B cell (primary cell): ENCODE data around the gene PCDH9. TPM values are rescaled to one million over a fixed set of nuclear protein-coding genes. Genes with fewer than 3 reads are reported as not detected.

Source experiments
- ATAC-seq: fragments of 200-7000 bp; cut with Tn5 transposase; one replicate; pipeline ENCODE4 v1.10.0; 2021; ENCODE audit warnings: low read depth, mild to moderate bottlenecking, moderate number of reproducible peaks, moderate library complexity
- CTCF ChIA-PET: fragments of 350-600 bp; sonication (Branson Sonifier 250); formaldehyde crosslinking; loops from one replicate; lab custom pipeline; 2021; ENCODE audit warnings: antibody characterized with exemption, inconsistent platforms; lab: Charles Lee
- POLR2A ChIA-PET: fragments of 350-600 bp; sonication (Branson Sonifier 250); formaldehyde crosslinking; loops from one replicate; lab custom pipeline; 2021; ENCODE audit warnings: antibody characterized with exemption; lab: Charles Lee
- DNase-seq: peaks from one replicate; pipeline ENCODE4 v3.0.0; 2013
- H2AFZ ChIP-seq: 2 replicates; pipeline ENCODE4 v1.6.1; 2012; ENCODE audit warnings: mild to moderate bottlenecking, low read depth, low read length; ENCODE audit not compliant: insufficient read depth, poor library complexity, severe bottlenecking
- H3K27ac ChIP-seq, 2 donors: 1 replicate in 1 of 2; 2 replicates in 1 of 2; pipeline ENCODE4 v1.5.1; 2012 to 2013; ENCODE audit warnings: low read length in 2 of 2, mild to moderate bottlenecking in 2 of 2, moderate library complexity in 1 of 2
- H3K27me3 ChIP-seq, 4 experiments: fragments of 200-600 bp in 1 of 4; sonication (generic) in 1 of 4; replicated peaks in 1 of 4; 1 replicate in 2 of 4; 2 replicates in 2 of 4; pipeline versions ENCODE4 v1.6.1 to v1.7.0; 2013 to 2016; ENCODE audit warnings: low read length in 3 of 4, mild to moderate bottlenecking in 2 of 4, mixed read lengths in 1 of 4, moderate library complexity in 1 of 4; ENCODE audit not compliant: insufficient read depth in 4 of 4, control insufficient read depth in 3 of 4; ENCODE audit errors: control extremely low read depth in 1 of 4
- H3K36me3 ChIP-seq, 2 experiments: replicated peaks in 1 of 2; 1 replicate in 1 of 2; 2 replicates in 1 of 2; pipeline versions ENCODE4 v1.6.1 to v1.7.1; 2013; ENCODE audit warnings: low read length in 1 of 2; ENCODE audit not compliant: insufficient read depth in 2 of 2, control insufficient read depth in 1 of 2; ENCODE audit errors: control extremely low read depth in 1 of 2, extremely low read depth in 1 of 2
- H3K4me1 ChIP-seq, 2 donors: fragments of 200-600 bp in 1 of 2; sonication (generic) in 1 of 2; 1 replicate in 1 of 2; 2 replicates in 1 of 2; pipeline versions ENCODE4 v1.5.1 to v1.6.1; 2013 to 2017; ENCODE audit warnings: low read length in 2 of 2; ENCODE audit not compliant: control insufficient read depth in 2 of 2, insufficient read depth in 2 of 2
- H3K4me2 ChIP-seq: replicated peaks from 2 replicates; pipeline ENCODE3; 2012; ENCODE audit warnings: mild to moderate bottlenecking, low read depth, low read length; ENCODE audit not compliant: poor library complexity, severe bottlenecking
- H3K4me3 ChIP-seq, 5 experiments: fragments of 200-600 bp in 1 of 5; sonication (generic) in 1 of 5; 1 replicate in 3 of 5; 2 replicates in 2 of 5; pipeline versions ENCODE4 v1.5.1 to v1.7.0; 2011 to 2016; ENCODE audit warnings: low read length in 4 of 5, mild to moderate bottlenecking in 4 of 5, low read depth in 2 of 5, control low read depth in 1 of 5, moderate library complexity in 1 of 5; ENCODE audit not compliant: insufficient read depth in 1 of 5; ENCODE audit errors: control extremely low read depth in 1 of 5, extremely low read depth in 1 of 5
- H3K79me2 ChIP-seq: fragments of 200-600 bp; sonication (generic); one replicate; pipeline ENCODE4 v1.6.0; 2016; ENCODE audit warnings: low read length; ENCODE audit not compliant: control insufficient read depth, insufficient read depth
- H3K9ac ChIP-seq: fragments of 200-600 bp; sonication (generic); 2 replicates; pipeline ENCODE4 v1.6.1; 2017; ENCODE audit warnings: mild to moderate bottlenecking, low read length, moderate library complexity
- H3K9me3 ChIP-seq, 3 donors: one replicate each; pipeline versions ENCODE4 v1.6.1 to v1.7.1; 2013; ENCODE audit warnings: low read length in 2 of 3; ENCODE audit not compliant: control insufficient read depth in 2 of 3, insufficient read depth in 1 of 3; ENCODE audit errors: control extremely low read depth in 1 of 3
- H4K20me1 ChIP-seq: 2 replicates; pipeline ENCODE4 v1.6.0; 2012; ENCODE audit warnings: mild to moderate bottlenecking, low read length; ENCODE audit not compliant: insufficient read depth, control insufficient read depth, poor library complexity, severe bottlenecking
- H3K27ac Mint-ChIP-seq: one replicate; pipeline ENCODE4 v1.8.0; 2021; ENCODE audit warnings: mixed read lengths
- H3K27me3 Mint-ChIP-seq: one replicate; pipeline ENCODE4 v1.8.0; 2021; ENCODE audit warnings: mixed read lengths
- H3K4me1 Mint-ChIP-seq: one replicate; pipeline ENCODE4 v1.8.0; 2021; ENCODE audit warnings: mixed read lengths
- H3K4me3 Mint-ChIP-seq: one replicate; pipeline ENCODE4 v1.8.0; 2021; ENCODE audit warnings: mixed read lengths
- H3K9me3 Mint-ChIP-seq: one replicate; pipeline ENCODE4 v1.8.0; 2022; ENCODE audit warnings: mixed read lengths; ENCODE audit not compliant: insufficient read depth
- EZH2 ChIP-seq: IDR thresholded peaks from 2 replicates; pipeline ENCODE4 v1.6.1; 2012; ENCODE audit warnings: borderline replicate concordance, low read depth, mild to moderate bottlenecking, moderate library complexity, low read length; ENCODE audit not compliant: insufficient read depth, poor library complexity, severe bottlenecking
- WGBS: methylation state at CpG from one replicate; pipeline ENCODE4 v1.1.5; 2013; ENCODE audit warnings: missing lambda C conversion rate; ENCODE audit not compliant: insufficient coverage; 5-methylcytosine and 5-hydroxymethylcytosine counted together
- intact Hi-C: fragments of 100-400 bp; cut with micrococcal nuclease; formaldehyde crosslinking; loops from one replicate; pipeline ENCODE4 v1.10.0; 2022
- polyA plus RNA-seq: library from polyadenylated mRNA; depleted of rRNA; stranded (reverse); fragments of >200 nt; gene quantifications from 2 replicates; pipeline ENCODE4 v1.2.3, GENCODE V29; 2012
- total RNA-seq, 2 donors: library from RNA; stranded (reverse); fragments of 120-200 nt in 1 of 2; gene quantifications; 1 replicate in 1 of 2; 2 replicates in 1 of 2; pipeline versions ENCODE4 v1.2.3 to v1.2.4, GENCODE V29; 2013 to 2022
- TF ChIP-seq, protein P1 (sequence below): fragments of 200-600 bp; IDR thresholded peaks from one replicate; pipeline ENCODE4 v1.8.0; 2022; ENCODE audit warnings: antibody characterized with exemption, mild to moderate bottlenecking

PCDH9 gene
- total and polyA plus RNA-seq, 2 donors (not counting 1 experiment from before 2014, with no cell fraction given) = 13.1 to 21.8 TPM

DNA sequence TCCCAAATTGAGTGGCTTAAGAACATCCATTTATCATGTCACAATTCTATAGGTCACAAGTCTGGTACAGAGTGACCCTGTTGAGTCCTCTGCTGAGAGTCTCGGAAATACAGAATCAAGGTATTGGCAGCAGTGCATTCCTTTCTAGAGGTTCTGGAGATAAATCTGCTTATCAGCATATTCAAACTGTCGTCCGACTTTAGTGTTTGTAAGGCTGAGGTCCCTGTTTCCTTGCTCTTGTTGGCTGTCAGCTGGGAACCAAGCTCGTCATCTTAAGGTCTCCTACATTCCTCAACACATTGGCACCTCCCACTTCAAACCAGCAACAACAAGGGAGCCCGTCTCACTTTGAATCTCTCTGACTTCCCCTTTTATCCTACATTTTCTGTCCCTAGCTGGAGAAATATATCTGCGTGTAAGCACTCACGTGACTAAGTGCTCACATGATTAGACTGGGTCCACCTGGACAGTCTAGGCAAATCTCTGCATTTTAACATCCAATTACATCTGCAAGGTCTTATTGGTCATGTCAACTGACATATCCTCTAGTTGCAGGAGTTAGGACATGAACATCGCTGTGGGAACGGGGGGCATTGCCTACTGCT, 886.8 kb downstream of the PCDH9 start:
- Mint-ChIP-seq H3K4me1 (no peaks in the 10 kb centered on the region), H3K4me3 (no peak overlapping the region), H3K27me3 (no peaks in the 10 kb centered on the region), H3K27ac (no peak overlapping the region), H3K9me3 (no peaks in the 10 kb centered on the region)
- ChIA-PET POLR2A (no interaction called here), CTCF (no interaction called here)
- H3K4me3 ChIP-seq = no peak overlapping the region
- peaks cover 0 to 2% (median 0%) of the 10 kb centered on the region in 4 experiments for H3K27me3 ChIP-seq
- ATAC-seq (no peak), DNase-seq (no peak)
- no peaks in the 10 kb centered on the region for H4K20me1 ChIP-seq
- H3K9ac ChIP-seq = no peak overlapping the region
- intact Hi-C loops = no loop called here
- H3K36me3 ChIP-seq = no peaks in the 10 kb centered on the region
- H3K4me2 ChIP-seq = no peak overlapping the region
- WGBS = 96% methylated on average over 7 of the region's 9 CpGs
- no peak overlapping the region for H3K27ac ChIP-seq
- H2AFZ ChIP-seq = no peak overlapping the region
- no peaks in the 10 kb centered on the region for H3K9me3 ChIP-seq
- H3K4me1 ChIP-seq = no peaks in the 10 kb centered on the region
- H3K79me2 ChIP-seq = no peaks in the 10 kb centered on the region
- TF ChIP-seq EZH2 = no peak
- TF ChIP-seq, protein P1, sequence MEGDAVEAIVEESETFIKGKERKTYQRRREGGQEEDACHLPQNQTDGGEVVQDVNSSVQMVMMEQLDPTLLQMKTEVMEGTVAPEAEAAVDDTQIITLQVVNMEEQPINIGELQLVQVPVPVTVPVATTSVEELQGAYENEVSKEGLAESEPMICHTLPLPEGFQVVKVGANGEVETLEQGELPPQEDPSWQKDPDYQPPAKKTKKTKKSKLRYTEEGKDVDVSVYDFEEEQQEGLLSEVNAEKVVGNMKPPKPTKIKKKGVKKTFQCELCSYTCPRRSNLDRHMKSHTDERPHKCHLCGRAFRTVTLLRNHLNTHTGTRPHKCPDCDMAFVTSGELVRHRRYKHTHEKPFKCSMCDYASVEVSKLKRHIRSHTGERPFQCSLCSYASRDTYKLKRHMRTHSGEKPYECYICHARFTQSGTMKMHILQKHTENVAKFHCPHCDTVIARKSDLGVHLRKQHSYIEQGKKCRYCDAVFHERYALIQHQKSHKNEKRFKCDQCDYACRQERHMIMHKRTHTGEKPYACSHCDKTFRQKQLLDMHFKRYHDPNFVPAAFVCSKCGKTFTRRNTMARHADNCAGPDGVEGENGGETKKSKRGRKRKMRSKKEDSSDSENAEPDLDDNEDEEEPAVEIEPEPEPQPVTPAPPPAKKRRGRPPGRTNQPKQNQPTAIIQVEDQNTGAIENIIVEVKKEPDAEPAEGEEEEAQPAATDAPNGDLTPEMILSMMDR = no peak

DNA sequence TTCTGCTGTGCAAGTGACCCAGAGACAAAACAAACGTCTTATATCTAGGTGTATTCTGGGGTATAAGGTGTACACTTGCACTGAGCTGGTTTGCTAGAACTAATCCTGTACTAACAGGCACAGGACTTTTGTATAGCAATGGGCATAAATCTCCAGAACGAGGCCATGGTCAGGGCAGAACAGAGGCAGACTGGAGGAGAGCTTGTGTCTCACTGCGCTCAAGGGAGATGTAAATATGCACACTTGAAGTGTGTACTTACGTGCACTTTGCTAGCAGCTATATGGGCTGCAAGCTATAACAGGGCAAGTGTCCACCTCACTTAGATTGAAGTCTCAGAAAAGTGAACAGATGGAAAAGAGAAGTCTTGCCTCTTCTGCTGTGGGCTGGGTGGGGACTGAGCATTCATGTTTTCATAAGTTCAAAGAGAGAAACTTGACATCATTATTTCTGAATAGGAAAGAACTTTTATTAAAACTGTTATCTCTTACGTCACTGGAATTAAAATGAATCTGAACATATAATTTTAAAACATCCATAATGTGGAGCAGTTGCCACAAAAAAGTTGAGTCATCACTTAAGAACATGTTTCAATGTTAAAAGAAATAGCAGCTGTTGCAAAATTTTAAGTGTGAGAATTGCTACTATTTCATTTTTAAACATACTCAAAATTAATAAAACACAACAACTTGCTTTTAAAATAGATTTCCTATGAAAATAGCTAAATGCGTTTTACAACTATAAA, 888.3 kb downstream of the PCDH9 start:
- CTCF ChIA-PET = no interaction called here

More for the DNA sequence above, 888.3 kb downstream of the PCDH9 start:
- Mint-ChIP-seq H3K27ac (no peak overlapping the region), H3K4me3 (no peak overlapping the region), H3K4me1 (no peaks in the 10 kb centered on the region), H3K27me3 (no peaks in the 10 kb centered on the region), H3K9me3 (no peaks in the 10 kb centered on the region)
- Histone ChIP-seq H3K4me2 (no peak overlapping the region), H3K27ac (no peak overlapping the region), H3K27me3 (peaks cover 0 to 2% (median 0%) of the 10 kb centered on the region in 4 experiments), H4K20me1 (no peaks in the 10 kb centered on the region), H3K4me1 (no peaks in the 10 kb centered on the region), H3K4me3 (no peak overlapping the region), H2AFZ (no peak overlapping the region), H3K79me2 (no peaks in the 10 kb centered on the region), H3K36me3 (no peaks in the 10 kb centered on the region), H3K9ac (no peak overlapping the region), H3K9me3 (no peaks in the 10 kb centered on the region)
- no peak for DNase-seq
- 83% methylated on average over 4 of the region's 6 CpGs for WGBS
- intact Hi-C loops = no loop called here
- POLR2A ChIA-PET = no interaction called here
- TF ChIP-seq EZH2 = no peak
- TF ChIP-seq, protein P1 = no peak
- no peak for ATAC-seq
